Coronary artery (tissue), 2 donors: ENCODE results near the gene FAM170B.
A peak's percentile ranks its signal among the peaks of the same experiment; 100 is the strongest.

Experiments
- DNase-seq: peaks from one replicate; pipeline ENCODE4 v3.0.0-alpha.2; 2017; ENCODE audit warnings: low spot score
- H3K27ac ChIP-seq, 2 donors: fragments of 200-600 bp; sonication (generic); one replicate each; pipeline ENCODE4 v1.5.1; 2016 to 2019
- H3K4me3 ChIP-seq: fragments of 200-600 bp; sonication (generic); 2 replicates; pipeline ENCODE4 v1.5.1; 2016; ENCODE audit warnings: mild to moderate bottlenecking, moderate library complexity
- TF ChIP-seq, protein P1 (sequence below): fragments of 200-600 bp; sonication (generic); IDR thresholded peaks from one replicate; pipeline ENCODE4 v1.5.1; 2019; ENCODE audit warnings: antibody characterized with exemption

The FAM170B gene

DNA sequence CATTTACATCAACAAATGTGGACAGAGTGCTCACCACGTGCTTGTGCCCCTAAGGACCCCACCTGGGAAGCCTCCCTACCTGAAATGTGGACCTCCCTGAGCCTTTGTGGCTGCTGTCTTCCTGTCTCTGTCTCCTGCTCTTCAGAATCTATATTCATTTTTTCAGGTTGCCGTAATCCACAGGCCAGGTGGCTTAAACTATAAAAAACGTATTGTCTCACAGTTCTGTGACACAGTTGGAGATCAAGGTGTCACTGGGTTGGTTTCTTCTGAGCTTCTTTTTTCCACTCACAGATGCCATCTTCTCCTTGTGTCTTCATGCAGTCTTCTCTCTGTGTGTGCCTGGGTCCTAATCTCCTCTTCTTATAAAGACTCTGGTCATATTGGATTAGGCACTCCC is 12.9 kb downstream of the FAM170B start:
- DNase-seq: no peak
- TF ChIP-seq, protein P1, sequence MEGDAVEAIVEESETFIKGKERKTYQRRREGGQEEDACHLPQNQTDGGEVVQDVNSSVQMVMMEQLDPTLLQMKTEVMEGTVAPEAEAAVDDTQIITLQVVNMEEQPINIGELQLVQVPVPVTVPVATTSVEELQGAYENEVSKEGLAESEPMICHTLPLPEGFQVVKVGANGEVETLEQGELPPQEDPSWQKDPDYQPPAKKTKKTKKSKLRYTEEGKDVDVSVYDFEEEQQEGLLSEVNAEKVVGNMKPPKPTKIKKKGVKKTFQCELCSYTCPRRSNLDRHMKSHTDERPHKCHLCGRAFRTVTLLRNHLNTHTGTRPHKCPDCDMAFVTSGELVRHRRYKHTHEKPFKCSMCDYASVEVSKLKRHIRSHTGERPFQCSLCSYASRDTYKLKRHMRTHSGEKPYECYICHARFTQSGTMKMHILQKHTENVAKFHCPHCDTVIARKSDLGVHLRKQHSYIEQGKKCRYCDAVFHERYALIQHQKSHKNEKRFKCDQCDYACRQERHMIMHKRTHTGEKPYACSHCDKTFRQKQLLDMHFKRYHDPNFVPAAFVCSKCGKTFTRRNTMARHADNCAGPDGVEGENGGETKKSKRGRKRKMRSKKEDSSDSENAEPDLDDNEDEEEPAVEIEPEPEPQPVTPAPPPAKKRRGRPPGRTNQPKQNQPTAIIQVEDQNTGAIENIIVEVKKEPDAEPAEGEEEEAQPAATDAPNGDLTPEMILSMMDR: no peak
- Histone ChIP-seq H3K4me3 (no peak overlapping the region), H3K27ac (no peak overlapping the region)

DNA sequence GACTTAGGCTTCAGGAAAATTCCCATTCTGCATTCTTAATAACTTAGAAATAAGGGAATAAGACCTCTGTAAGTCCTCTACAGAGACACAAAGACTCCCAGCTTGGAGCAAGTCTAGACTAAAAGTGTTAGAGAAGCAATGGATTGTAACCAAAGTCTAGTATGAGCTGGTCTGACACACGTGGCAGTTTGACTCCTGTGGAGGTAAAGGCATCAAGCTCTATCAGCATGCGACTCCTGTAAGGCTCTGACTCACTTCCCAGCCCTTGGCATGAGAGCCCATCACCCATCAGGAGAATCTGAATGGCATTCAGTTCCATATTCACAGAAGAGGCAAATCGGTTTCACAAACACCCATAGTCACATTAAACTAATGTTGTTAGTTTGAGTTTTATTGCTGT is 14.1 kb downstream of the FAM170B start:
- H3K27ac ChIP-seq: no peak overlapping the region
- TF ChIP-seq, protein P1: no peak
- no peak overlapping the region for H3K4me3 ChIP-seq
- no peak for DNase-seq

DNA sequence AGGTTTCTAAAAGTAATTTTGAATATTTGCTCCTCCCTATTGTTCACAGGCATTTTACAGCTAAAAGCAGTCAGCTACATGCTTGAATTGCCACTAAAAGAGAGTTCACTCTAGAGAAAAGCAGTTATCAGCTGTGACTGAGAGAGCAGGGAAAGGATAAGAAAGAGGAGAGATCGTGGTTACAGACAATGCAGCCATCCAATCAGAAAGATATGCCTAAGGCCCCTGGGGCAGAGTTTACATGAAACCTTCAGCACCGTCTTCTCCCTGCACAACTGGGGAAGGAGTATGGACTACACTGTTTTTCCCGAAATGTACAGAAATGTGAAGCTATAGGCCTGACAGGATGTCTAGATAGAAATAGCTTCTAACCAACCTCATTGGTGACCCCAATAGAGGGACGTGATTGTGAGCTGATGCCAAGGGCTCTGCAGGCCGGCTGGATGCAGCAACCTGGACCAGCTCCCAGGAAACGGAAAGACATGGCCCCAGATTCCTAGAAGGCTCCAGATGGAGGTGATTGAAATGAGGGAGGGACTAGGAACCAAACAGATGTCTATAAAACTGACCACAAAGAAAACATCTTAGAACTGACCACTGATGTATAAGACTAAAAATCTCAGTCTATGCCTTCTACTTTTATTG is 15.3 kb downstream of the FAM170B start:
- Histone ChIP-seq H3K27ac (no peak overlapping the region), H3K4me3 (no peak overlapping the region)
- DNase-seq: peak; percentile 21
- TF ChIP-seq, protein P1: no peak

DNA sequence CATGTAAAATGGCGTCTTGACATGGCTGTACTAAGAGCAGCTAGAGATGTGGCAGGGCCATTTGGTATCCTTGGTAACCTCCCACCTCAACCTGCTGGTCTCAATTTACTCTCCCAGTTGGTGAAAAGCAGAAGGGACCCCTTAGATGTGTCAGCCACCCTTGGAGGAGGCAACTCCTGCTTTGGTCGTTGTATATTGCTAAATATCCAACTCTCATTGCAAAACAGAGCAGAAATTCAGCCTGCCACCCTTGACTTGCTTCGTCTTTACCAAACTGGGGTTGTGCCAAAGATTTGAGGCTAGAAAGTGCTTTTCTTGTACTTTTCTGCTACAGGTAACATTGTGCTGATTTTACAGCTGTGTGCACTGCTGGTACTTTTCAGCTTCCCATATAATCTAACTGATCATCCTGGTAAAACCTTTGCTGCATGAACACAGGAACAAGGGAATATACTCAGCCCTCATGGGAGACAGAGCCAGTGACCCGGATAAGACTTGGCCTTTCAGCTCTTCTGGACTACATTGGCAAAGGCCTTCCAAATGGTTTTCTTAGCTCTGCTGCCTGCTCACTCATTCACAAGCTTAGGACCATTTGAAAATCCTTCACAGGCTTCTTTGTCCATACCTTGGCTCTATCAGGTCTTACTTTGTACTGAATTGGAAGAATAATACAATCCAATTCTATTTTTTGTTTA is 16.3 kb downstream of the FAM170B start:
- Histone ChIP-seq H3K27ac (peak overlapping the region in 1 of 2 donors; percentile 18), H3K4me3 (no peak overlapping the region)
- TF ChIP-seq, protein P1: no peak
- DNase-seq: peak; percentile 40

DNA sequence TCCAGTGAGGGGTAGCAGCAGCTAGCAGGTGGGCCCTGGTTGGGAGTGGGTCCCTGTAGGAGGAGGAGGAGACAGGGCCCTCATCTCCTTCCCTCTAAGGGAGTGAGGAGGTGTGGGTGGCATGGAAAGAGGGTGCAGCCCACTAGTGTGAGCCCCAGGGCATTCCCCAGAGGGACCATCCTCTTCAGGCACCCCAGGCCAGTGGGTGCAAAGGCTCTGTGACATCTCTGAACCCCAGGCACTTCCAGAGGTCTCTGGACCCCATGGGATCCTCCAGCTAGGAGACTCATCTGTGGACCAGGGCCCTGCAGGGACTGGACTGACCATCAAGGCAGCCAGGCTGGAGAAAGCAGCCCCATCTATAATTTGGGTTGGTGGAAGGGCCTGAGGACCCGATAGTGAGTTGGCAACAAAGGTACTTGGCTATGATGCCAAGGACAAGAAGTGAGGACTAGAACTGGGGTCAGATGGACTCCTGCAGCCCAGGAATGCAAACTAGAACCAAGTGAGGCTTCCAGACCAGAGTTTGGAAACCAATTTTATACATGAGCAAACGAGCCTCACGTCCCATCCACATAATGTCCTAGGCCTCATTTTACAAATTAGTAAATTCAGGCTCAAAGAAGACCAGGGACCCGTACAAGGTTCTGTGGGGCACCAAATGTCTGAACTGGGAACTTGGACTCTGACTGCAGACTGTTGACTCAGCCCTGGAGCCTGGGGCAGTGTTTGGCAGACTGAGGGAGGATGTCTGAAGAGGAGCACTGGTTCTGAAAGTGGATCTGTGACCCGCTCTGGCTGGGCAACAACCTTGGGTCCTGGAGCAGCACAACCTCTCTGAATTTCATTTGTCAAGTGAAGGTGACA is 17.1 kb downstream of the FAM170B start:
- DNase-seq: peak; percentile 71
- Histone ChIP-seq H3K27ac (peak overlapping the region; percentile 4 to 18), H3K4me3 (no peak overlapping the region)
- TF ChIP-seq, protein P1: no peak

DNA sequence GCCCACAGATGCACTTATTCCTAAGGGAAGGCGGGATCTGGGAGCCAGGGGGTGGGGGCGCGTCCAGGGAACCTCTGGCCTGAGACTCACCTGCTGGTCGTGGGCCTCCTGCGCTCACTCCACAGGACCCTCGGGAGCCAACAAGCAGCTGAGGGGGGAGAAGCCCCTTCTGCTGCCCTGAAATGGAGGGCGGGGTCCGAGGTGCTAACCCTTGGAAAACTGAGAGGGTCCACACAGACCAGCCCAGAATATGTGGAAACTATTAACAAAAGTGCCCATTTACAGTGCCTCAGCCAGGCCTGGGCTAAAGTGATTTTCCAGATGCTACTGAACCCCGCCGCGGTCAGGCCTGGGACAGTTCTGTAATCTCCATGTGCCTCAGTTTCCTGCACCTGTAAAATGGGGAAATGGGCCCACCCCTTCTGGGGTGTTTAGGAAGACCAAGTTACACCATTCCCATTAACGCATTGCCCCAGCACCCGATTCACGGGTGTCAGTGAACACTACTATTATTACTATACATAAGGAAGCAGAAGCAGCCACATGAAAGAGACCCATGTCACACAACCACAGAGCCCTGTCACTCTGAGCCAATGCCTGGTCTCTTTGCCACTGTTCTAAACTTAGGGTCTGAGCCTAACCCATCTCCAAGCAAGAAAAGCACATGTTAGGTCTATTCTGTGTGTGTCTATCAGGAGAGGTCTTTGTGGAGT is 17.9 kb downstream of the FAM170B start:
- Histone ChIP-seq H3K4me3 (peak overlapping the region; percentile 93), H3K27ac (peak overlapping the region; percentile 4 to 97)
- TF ChIP-seq, protein P1: no peak
- peak; percentile 71 for DNase-seq
